Cardiac muscle cell (in vitro differentiated cells and primary cell): ENCODE measurements around the gene MYO1H. TPM values are rescaled to one million over a fixed set of nuclear protein-coding genes. Genes with fewer than 3 reads are reported as not detected.

Experiments used
- DNase-seq, 2 donors: peaks; one replicate each; pipeline versions ENCODE4 v3.0.0 to v3.0.0-alpha.2; 2010 to 2017; ENCODE audit warnings: low read depth in 1 of 2, low spot score in 1 of 2
- H3K27ac ChIP-seq: fragments of 200-600 bp; sonication (generic); 2 replicates; pipeline ENCODE4 v1.5.1; 2016
- H3K27me3 ChIP-seq: fragments of 200-600 bp; sonication (generic); 2 replicates; pipeline ENCODE4 v1.6.0; 2016; ENCODE audit warnings: control low read depth
- H3K36me3 ChIP-seq: fragments of 200-600 bp; sonication (generic); 2 replicates; pipeline ENCODE4 v1.5.1; 2016; ENCODE audit warnings: control low read depth
- H3K4me1 ChIP-seq: fragments of 200-600 bp; sonication (generic); 2 replicates; pipeline ENCODE4 v1.8.1; 2017; ENCODE audit warnings: low read depth, mild to moderate bottlenecking, mixed run types
- H3K4me3 ChIP-seq: fragments of 200-600 bp; sonication (generic); 2 replicates; pipeline ENCODE4 v1.5.1; 2016; ENCODE audit warnings: mild to moderate bottlenecking
- H3K9me3 ChIP-seq: fragments of 200-600 bp; sonication (generic); 2 replicates; pipeline ENCODE4 v1.5.1; 2017; ENCODE audit warnings: low read depth, mild to moderate bottlenecking, control low read depth
- CTCF ChIP-seq: IDR thresholded peaks from 2 replicates; pipeline ENCODE4 v1.5.1; 2012; ENCODE audit warnings: low read depth, mild to moderate bottlenecking, low read length
- polyA plus RNA-seq: library from polyadenylated mRNA; unstranded; fragments of >200 nt; fragmentation: Nextera tagmentation; extraction: Ambion mirVana; gene quantifications from 2 replicates; pipeline ENCODE4 v1.2.1, GENCODE V29; 2016
- total RNA-seq: library from RNA; depleted of rRNA; stranded (reverse); fragments of >200 nt; gene quantifications from 2 replicates; pipeline ENCODE4 v1.2.3, GENCODE V29; 2016

MYO1H gene
- total and polyA plus RNA-seq, 2 experiments from 2014 or later: not detected

GRCh38 chr12:109346920-109347319 lies 780 bp upstream of the MYO1H start:
- Histone ChIP-seq H3K4me1 (no peaks in the 10 kb centered on the region), H3K27ac (no peak overlapping the region), H3K9me3 (no peaks in the 10 kb centered on the region), H3K36me3 (no peaks in the 10 kb centered on the region), H3K4me3 (no peak overlapping the region), H3K27me3 (no peaks in the 10 kb centered on the region)
- no peak for TF ChIP-seq CTCF
- DNase-seq: no peak

DNA sequence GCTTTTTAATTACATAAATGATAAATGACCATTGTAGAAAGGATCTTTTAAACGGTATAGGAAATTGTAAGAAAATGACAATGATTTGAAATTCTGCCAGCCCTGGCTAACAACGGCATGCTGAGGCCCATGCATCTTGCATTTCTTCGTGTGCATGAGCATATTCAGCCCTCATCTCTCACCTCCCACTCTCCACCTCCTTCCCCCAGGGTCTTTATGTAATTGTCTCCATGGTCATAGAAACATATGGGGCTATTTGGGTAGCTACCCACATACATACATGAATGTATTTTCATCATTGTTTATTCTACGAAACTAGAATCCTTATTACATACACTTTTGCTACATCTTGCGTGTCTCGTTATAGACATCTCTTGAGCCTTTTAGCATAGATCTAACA lies 4.5 kb downstream of the MYO1H start:
- Histone ChIP-seq H3K36me3 (no peaks in the 10 kb centered on the region), H3K9me3 (no peaks in the 10 kb centered on the region), H3K27ac (no peak overlapping the region), H3K27me3 (peaks cover 6% of the 10 kb centered on the region), H3K4me3 (no peak overlapping the region), H3K4me1 (no peaks in the 10 kb centered on the region)
- TF ChIP-seq CTCF: no peak
- DNase-seq: no peak

GRCh38 chr12:109356577-109356976 lies 8.9 kb downstream of the MYO1H start:
- peaks cover 6% of the 10 kb centered on the region for H3K27me3 ChIP-seq
- DNase-seq: no peak
- no peak overlapping the region for H3K4me3 ChIP-seq
- H3K27ac ChIP-seq: no peak overlapping the region
- no peaks in the 10 kb centered on the region for H3K4me1 ChIP-seq
- H3K9me3 ChIP-seq: no peaks in the 10 kb centered on the region
- TF ChIP-seq CTCF: no peak
- no peaks in the 10 kb centered on the region for H3K36me3 ChIP-seq

GRCh38 chr12:109357032-109357431 lies 9.3 kb downstream of the MYO1H start:
- H3K4me3 ChIP-seq: no peak overlapping the region
- H3K27ac ChIP-seq: no peak overlapping the region
- no peak for DNase-seq
- H3K36me3 ChIP-seq: no peaks in the 10 kb centered on the region
- peaks cover 5% of the 10 kb centered on the region for H3K27me3 ChIP-seq
- no peaks in the 10 kb centered on the region for H3K4me1 ChIP-seq
- no peak for TF ChIP-seq CTCF
- H3K9me3 ChIP-seq: no peaks in the 10 kb centered on the region

DNA sequence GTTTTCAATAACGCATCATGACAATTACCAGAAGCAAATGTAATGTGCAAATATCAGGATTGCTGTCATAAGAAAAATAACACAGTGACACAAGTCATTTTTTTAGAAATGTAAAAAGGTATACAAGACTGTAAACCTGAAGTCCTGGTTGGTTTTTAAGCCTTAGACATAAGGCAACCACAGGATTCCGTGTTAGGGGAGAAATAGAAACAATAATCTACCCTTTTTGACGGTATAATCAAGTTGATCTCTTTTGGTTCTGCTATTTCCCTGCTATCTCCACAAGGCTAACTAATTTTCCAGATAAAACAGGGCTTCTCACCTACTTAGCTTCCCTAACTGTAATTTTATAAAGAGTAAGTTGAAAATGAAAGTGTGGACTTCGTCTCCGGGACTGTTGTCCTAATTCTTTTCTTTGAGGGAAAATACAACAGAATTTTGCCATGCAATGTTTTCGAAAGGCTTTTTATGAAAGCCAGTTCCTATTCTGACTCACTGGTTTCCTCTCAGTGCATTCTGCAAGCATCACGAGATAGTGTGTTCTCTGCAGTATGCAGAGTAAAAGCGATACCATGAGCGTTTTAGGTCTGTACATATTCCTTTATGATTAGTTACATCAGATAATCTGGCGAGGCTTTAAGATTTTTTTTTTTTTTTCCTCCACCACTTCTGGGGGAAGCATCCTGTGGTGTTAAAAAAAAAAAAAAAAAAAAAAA lies 10.6 kb downstream of the MYO1H start:
- no peak for TF ChIP-seq CTCF
- Histone ChIP-seq H3K36me3 (no peaks in the 10 kb centered on the region), H3K4me1 (no peaks in the 10 kb centered on the region), H3K27me3 (no peaks in the 10 kb centered on the region), H3K27ac (no peak overlapping the region), H3K4me3 (no peak overlapping the region), H3K9me3 (no peaks in the 10 kb centered on the region)
- peak in 1 of 2 donors; percentile 80 for DNase-seq
